Measurements from ENCODE around the gene ATOH8.

ATOH8 gene

GRCh38 chr2:85790499-85791188 is 36.9 kb downstream of the ATOH8 start:
- Histone ChIP-seq H3K27me3 (ENCODE audit: insufficient read depth, low read length, poor library complexity) (peaks cover 3% of the 10 kb centered on the region), H3K4me3 (ENCODE audit: low read depth in 1 of 2, low read length in 2 of 2) (no peak overlapping the region), H3K79me2 (ENCODE audit: insufficient read depth, low read length) (no peaks in the 10 kb centered on the region), H4K20me1 (ENCODE audit: insufficient read depth, low read length) (no peaks in the 10 kb centered on the region), H3K4me1 (ENCODE audit: insufficient read depth, low read length) (no peaks in the 10 kb centered on the region), H3K9me3 (ENCODE audit: insufficient read depth, low read length, severe bottlenecking) (no peaks in the 10 kb centered on the region), H2AFZ (ENCODE audit: low read depth, low read length) (no peak overlapping the region), H3K4me2 (ENCODE audit: insufficient read depth, low read length) (no peak overlapping the region), H3K9ac (ENCODE audit: low read depth, low read length) (no peak overlapping the region), H3K27ac (ENCODE audit: low read length) (no peak overlapping the region), H3K36me3 (ENCODE audit: insufficient read depth, low read length) (no peaks in the 10 kb centered on the region)
- DNase-seq (no peak), ATAC-seq (ENCODE audit: insufficient read depth, low read depth) (no peak)
- no peak for TF ChIP-seq EZH2 (IDR thresholded peaks at IDR 0.05; ENCODE audit: borderline replicate concordance, low read depth, low read length, severe bottlenecking)
- TF ChIP-seq, protein P1, sequence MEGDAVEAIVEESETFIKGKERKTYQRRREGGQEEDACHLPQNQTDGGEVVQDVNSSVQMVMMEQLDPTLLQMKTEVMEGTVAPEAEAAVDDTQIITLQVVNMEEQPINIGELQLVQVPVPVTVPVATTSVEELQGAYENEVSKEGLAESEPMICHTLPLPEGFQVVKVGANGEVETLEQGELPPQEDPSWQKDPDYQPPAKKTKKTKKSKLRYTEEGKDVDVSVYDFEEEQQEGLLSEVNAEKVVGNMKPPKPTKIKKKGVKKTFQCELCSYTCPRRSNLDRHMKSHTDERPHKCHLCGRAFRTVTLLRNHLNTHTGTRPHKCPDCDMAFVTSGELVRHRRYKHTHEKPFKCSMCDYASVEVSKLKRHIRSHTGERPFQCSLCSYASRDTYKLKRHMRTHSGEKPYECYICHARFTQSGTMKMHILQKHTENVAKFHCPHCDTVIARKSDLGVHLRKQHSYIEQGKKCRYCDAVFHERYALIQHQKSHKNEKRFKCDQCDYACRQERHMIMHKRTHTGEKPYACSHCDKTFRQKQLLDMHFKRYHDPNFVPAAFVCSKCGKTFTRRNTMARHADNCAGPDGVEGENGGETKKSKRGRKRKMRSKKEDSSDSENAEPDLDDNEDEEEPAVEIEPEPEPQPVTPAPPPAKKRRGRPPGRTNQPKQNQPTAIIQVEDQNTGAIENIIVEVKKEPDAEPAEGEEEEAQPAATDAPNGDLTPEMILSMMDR (IDR thresholded peaks at IDR 0.05; ENCODE audit: borderline replicate concordance, extremely low read depth, low read length, poor library complexity, severe bottlenecking) = no peak

GRCh38 chr2:85791704-85792565 is 38.1 kb downstream of the ATOH8 start:
- no peak overlapping the region for H3K27ac ChIP-seq (ENCODE audit: low read length)
- no peak for ATAC-seq (ENCODE audit: insufficient read depth, low read depth)

GRCh38 chr2:85792783-85793441 is 39.1 kb downstream of the ATOH8 start:
- no peaks in the 10 kb centered on the region for H3K36me3 ChIP-seq (ENCODE audit: insufficient read depth, low read length)
- DNase-seq (no peak), ATAC-seq (ENCODE audit: insufficient read depth, low read depth) (no peak)
- no peak overlapping the region for H3K9ac ChIP-seq (ENCODE audit: low read depth, low read length)
- H3K79me2 ChIP-seq (ENCODE audit: insufficient read depth, low read length) = no peaks in the 10 kb centered on the region
- no peak overlapping the region for H3K4me2 ChIP-seq (ENCODE audit: insufficient read depth, low read length)
- no peaks in the 10 kb centered on the region for H3K9me3 ChIP-seq (ENCODE audit: insufficient read depth, low read length, severe bottlenecking)
- no peak overlapping the region for H2AFZ ChIP-seq (ENCODE audit: low read depth, low read length)
- TF ChIP-seq EZH2 (IDR thresholded peaks at IDR 0.05; ENCODE audit: borderline replicate concordance, low read depth, low read length, severe bottlenecking) = no peak
- TF ChIP-seq, protein P1 (IDR thresholded peaks at IDR 0.05; ENCODE audit: borderline replicate concordance, extremely low read depth, low read length, poor library complexity, severe bottlenecking) = no peak
- H3K4me3 ChIP-seq (ENCODE audit: low read depth in 1 of 2, low read length in 2 of 2) = no peak overlapping the region
- peaks cover 3% of the 10 kb centered on the region for H3K27me3 ChIP-seq (ENCODE audit: insufficient read depth, low read length, poor library complexity)
- H3K27ac ChIP-seq (ENCODE audit: low read length) = no peak overlapping the region
- no peaks in the 10 kb centered on the region for H3K4me1 ChIP-seq (ENCODE audit: insufficient read depth, low read length)
- no peaks in the 10 kb centered on the region for H4K20me1 ChIP-seq (ENCODE audit: insufficient read depth, low read length)

More at GRCh38 chr2:85791704-85792565, 38.1 kb downstream of the ATOH8 start:
- Histone ChIP-seq H3K4me1 (ENCODE audit: insufficient read depth, low read length) (no peaks in the 10 kb centered on the region), H3K79me2 (ENCODE audit: insufficient read depth, low read length) (no peaks in the 10 kb centered on the region), H2AFZ (ENCODE audit: low read depth, low read length) (no peak overlapping the region), H3K4me3 (ENCODE audit: low read depth in 1 of 2, low read length in 2 of 2) (no peak overlapping the region), H4K20me1 (ENCODE audit: insufficient read depth, low read length) (no peaks in the 10 kb centered on the region), H3K9ac (ENCODE audit: low read depth, low read length) (no peak overlapping the region), H3K4me2 (ENCODE audit: insufficient read depth, low read length) (no peak overlapping the region), H3K27me3 (ENCODE audit: insufficient read depth, low read length, poor library complexity) (peaks cover 3% of the 10 kb centered on the region), H3K9me3 (ENCODE audit: insufficient read depth, low read length, severe bottlenecking) (no peaks in the 10 kb centered on the region), H3K36me3 (ENCODE audit: insufficient read depth, low read length) (no peaks in the 10 kb centered on the region)
- no peak for TF ChIP-seq EZH2 (IDR thresholded peaks at IDR 0.05; ENCODE audit: borderline replicate concordance, low read depth, low read length, severe bottlenecking)
- TF ChIP-seq, protein P1 (IDR thresholded peaks at IDR 0.05; ENCODE audit: borderline replicate concordance, extremely low read depth, low read length, poor library complexity, severe bottlenecking) = no peak
- DNase-seq = no peak

Data from DND-41 (cell line).